SH-SY5Y (cell line): ENCODE results near the gene CD80.

Experiments used
- GATA2 ChIP-seq: IDR thresholded peaks from 2 replicates; pipeline ENCODE4 v1.6.1; 2011; ENCODE audit warnings: mild to moderate bottlenecking, low read depth, low read length
- GATA3 ChIP-seq: IDR thresholded peaks from 2 replicates; pipeline ENCODE4 v1.6.1; 2011; ENCODE audit warnings: low read depth, mild to moderate bottlenecking, low read length, moderate library complexity

- TF ChIP-seq GATA2 (no peak), GATA3 (no peak)
These were observed 10.8 kb upstream of the CD80 start for GRCh38 chr3:119570229-119570628.
